Ectodermal cell (in vitro differentiated cells): ENCODE measurements around the gene RGS18. TPM values are rescaled to one million over a fixed set of nuclear protein-coding genes. Genes with fewer than 3 reads are reported as not detected.
"Not testable (repeated sequence)": the region's sequence is repeated elsewhere in the genome, so short reads cannot be mapped to it uniquely, and the experiment has no call there.

Source experiments
- H3K27ac ChIP-seq: 2 replicates; pipeline ENCODE4 v1.7.0; 2013; ENCODE audit warnings: mild to moderate bottlenecking, low read depth, low read length; ENCODE audit not compliant: insufficient read depth, poor library complexity, severe bottlenecking
- H3K27me3 ChIP-seq: 2 replicates; pipeline ENCODE4 v1.7.0; 2013; ENCODE audit warnings: mild to moderate bottlenecking, low read length; ENCODE audit not compliant: insufficient read depth, control insufficient read depth, poor library complexity, severe bottlenecking
- H3K36me3 ChIP-seq: one replicate; pipeline ENCODE4 v1.7.0; 2013; ENCODE audit warnings: low read length; ENCODE audit not compliant: control insufficient read depth, insufficient read depth
- H3K4me1 ChIP-seq: one replicate; pipeline ENCODE4 v1.7.0; 2013; ENCODE audit warnings: low read length; ENCODE audit not compliant: control insufficient read depth, insufficient read depth
- H3K4me3 ChIP-seq: 2 replicates; pipeline ENCODE4 v1.7.0; 2013; ENCODE audit warnings: low read depth, low read length, control low read depth; ENCODE audit not compliant: insufficient read depth
- H3K9me3 ChIP-seq: 2 replicates; pipeline ENCODE4 v1.7.0; 2013; ENCODE audit warnings: mild to moderate bottlenecking, low read length, moderate library complexity; ENCODE audit not compliant: control insufficient read depth
- WGBS, 2 experiments: methylation state at CpG; one replicate each; pipeline ENCODE4 v1.1.7; 2013; ENCODE audit warnings: missing lambda C conversion rate in 2 of 2; 5-methylcytosine and 5-hydroxymethylcytosine counted together
- polyA plus RNA-seq, 4 experiments: library from polyadenylated mRNA; stranded (reverse); fragments of 50-300 nt; gene quantifications; one replicate each; pipeline ENCODE4 v1.2.3, GENCODE V29; 2013

Gene RGS18
- not detected for polyA plus RNA-seq (2013, experiment 1 of 4)
- not detected for polyA plus RNA-seq (2013, experiment 2 of 4)
- polyA plus RNA-seq (2013, experiment 3 of 4) = not detected
- polyA plus RNA-seq (2013, experiment 4 of 4) = not detected

GRCh38 chr1:192158181-192158580, at the start of gene RGS18:
Gene RGS18, plus strand, starts transcription at chr1:192158462. Its CDS starts 176 bp downstream, at chr1:192158638.
- no peaks in the 10 kb centered on the region for H3K4me1 ChIP-seq

GRCh38 chr1:192109576-192109975, 48.7 kb upstream of the RGS18 start:
- Histone ChIP-seq H3K27ac (no peak overlapping the region), H3K4me3 (no peak overlapping the region), H3K4me1 (no peaks in the 10 kb centered on the region), H3K9me3 (no peaks in the 10 kb centered on the region), H3K27me3 (no peaks in the 10 kb centered on the region), H3K36me3 (no peaks in the 10 kb centered on the region)
- WGBS, 2 experiments = 88 to 94% methylated on average over 2 of the region's 2 CpGs

More at GRCh38 chr1:192158181-192158580, at the start of gene RGS18:
- H3K27ac ChIP-seq = no peak within 1 kb of the TSS
- no peak within 1 kb of the TSS for H3K4me3 ChIP-seq
- no peaks in the 10 kb centered on the region for H3K36me3 ChIP-seq
- no peaks in the 10 kb centered on the region for H3K27me3 ChIP-seq
- H3K9me3 ChIP-seq = no peaks in the 10 kb centered on the region
- WGBS, 2 experiments = 94 to 100% methylated on average over 2 to 3 of the region's 3 CpGs

GRCh38 chr1:192115000-192115399, 43.3 kb upstream of the RGS18 start:
- no peaks in the 10 kb centered on the region for H3K4me1 ChIP-seq
- H3K4me3 ChIP-seq = no peak overlapping the region
- no peaks in the 10 kb centered on the region for H3K27me3 ChIP-seq
- no peaks in the 10 kb centered on the region for H3K36me3 ChIP-seq
- WGBS, 2 experiments = 98% methylated on average over 2 to 3 of the region's 3 CpGs
- H3K9me3 ChIP-seq = no peaks in the 10 kb centered on the region
- H3K27ac ChIP-seq = no peak overlapping the region

GRCh38 chr1:192118881-192119405, 39.3 kb upstream of the RGS18 start:
- 93 to 98% methylated on average over 2 of the region's 2 CpGs for WGBS, 2 experiments
- H3K36me3 ChIP-seq = no peaks in the 10 kb centered on the region
- H3K27me3 ChIP-seq = no peaks in the 10 kb centered on the region
- no peaks in the 10 kb centered on the region for H3K4me1 ChIP-seq
- H3K4me3 ChIP-seq = no peak overlapping the region
- no peak overlapping the region for H3K27ac ChIP-seq
- no peaks in the 10 kb centered on the region for H3K9me3 ChIP-seq

- H3K36me3 ChIP-seq = no peaks in the 10 kb centered on the region
- no peaks in the 10 kb centered on the region for H3K27me3 ChIP-seq
- 95 to 98% methylated on average over 2 of the region's 2 CpGs for WGBS, 2 experiments
- no peak overlapping the region for H3K27ac ChIP-seq
- H3K4me1 ChIP-seq = no peaks in the 10 kb centered on the region
- no peak overlapping the region for H3K4me3 ChIP-seq
- no peaks in the 10 kb centered on the region for H3K9me3 ChIP-seq
Observed at GRCh38 chr1:192119701-192120100, 38.6 kb upstream of the RGS18 start.

- Histone ChIP-seq H3K4me1 (no peaks in the 10 kb centered on the region), H3K27ac (no peak overlapping the region), H3K27me3 (no peaks in the 10 kb centered on the region), H3K36me3 (no peaks in the 10 kb centered on the region), H3K9me3 (no peaks in the 10 kb centered on the region), H3K4me3 (no peak overlapping the region)
Observed at GRCh38 chr1:192122668-192123067, 35.6 kb upstream of the RGS18 start.

GRCh38 chr1:192123212-192123611, 35.0 kb upstream of the RGS18 start:
- Histone ChIP-seq H3K4me1 (no peaks in the 10 kb centered on the region), H3K9me3 (no peaks in the 10 kb centered on the region), H3K36me3 (no peaks in the 10 kb centered on the region), H3K27me3 (no peaks in the 10 kb centered on the region), H3K4me3 (no peak overlapping the region), H3K27ac (no peak overlapping the region)
- 98 to 100% methylated on average over 2 of the region's 2 CpGs for WGBS, 2 experiments

- H3K4me3 ChIP-seq = no peak overlapping the region
- WGBS, 2 experiments = 80% methylated on average over 1 of the region's 2 CpGs; no CpG with 5 or more reads in 1 of the 2 experiments
- no peaks in the 10 kb centered on the region for H3K4me1 ChIP-seq
- H3K9me3 ChIP-seq = no peaks in the 10 kb centered on the region
- no peaks in the 10 kb centered on the region for H3K36me3 ChIP-seq
- no peak overlapping the region for H3K27ac ChIP-seq
- H3K27me3 ChIP-seq = no peaks in the 10 kb centered on the region
Observed at GRCh38 chr1:192126030-192126619, 32.1 kb upstream of the RGS18 start.

GRCh38 chr1:192130175-192130574, 28.1 kb upstream of the RGS18 start:
- H3K4me1 ChIP-seq = no peaks in the 10 kb centered on the region
- no peaks in the 10 kb centered on the region for H3K27me3 ChIP-seq
- H3K27ac ChIP-seq = no peak overlapping the region
- no peaks in the 10 kb centered on the region for H3K9me3 ChIP-seq
- no peak overlapping the region for H3K4me3 ChIP-seq
- H3K36me3 ChIP-seq = no peaks in the 10 kb centered on the region
- 40 to 49% methylated on average over 1 of the region's 1 CpG for WGBS, 2 experiments

GRCh38 chr1:192130865-192131264, 27.4 kb upstream of the RGS18 start:
- WGBS, 2 experiments = 90 to 93% methylated on average over 4 of the region's 5 CpGs
- H3K27me3 ChIP-seq, H3K36me3 ChIP-seq, H3K9me3 ChIP-seq, H3K27ac ChIP-seq, H3K4me3 ChIP-seq, H3K4me1 ChIP-seq: not testable (repeated sequence)
